Keratinocyte (primary cell): Measurements from ENCODE around the gene CPEB3. TPM values are rescaled to one million over a fixed set of nuclear protein-coding genes. Genes with fewer than 3 reads are reported as not detected.

Experiments used
- DNase-seq: peaks from one replicate; pipeline ENCODE4 v3.0.0-alpha.2; 2011; ENCODE audit warnings: low read depth, missing footprints, low spot score
- FAIRE-seq: peaks from 2 replicates; lab custom pipeline; 2011; peaks lifted over from hg19 to GRCh38; lab: Jason Lieb, UNC
- H2AFZ ChIP-seq: 2 replicates; pipeline ENCODE4 v1.6.0; 2012; ENCODE audit warnings: low read length, control low read depth, inconsistent platforms; ENCODE audit not compliant: control insufficient read depth
- H3K27ac ChIP-seq: 2 replicates; pipeline ENCODE4 v1.5.1; 2011; ENCODE audit warnings: low read length; ENCODE audit not compliant: control insufficient read depth, insufficient read depth
- H3K27me3 ChIP-seq: 3 replicates; pipeline ENCODE4 v1.6.0; 2011; ENCODE audit warnings: low read length; ENCODE audit not compliant: control insufficient read depth, insufficient read depth; ENCODE audit errors: extremely low read depth
- H3K36me3 ChIP-seq, 2 experiments: 2 replicates in 1 of 2; 3 replicates in 1 of 2; pipeline ENCODE4 v1.5.1; 2011; ENCODE audit warnings: low read length in 2 of 2, mild to moderate bottlenecking in 1 of 2; ENCODE audit not compliant: control insufficient read depth in 2 of 2, insufficient read depth in 2 of 2; ENCODE audit errors: extremely low read depth in 1 of 2
- H3K4me1 ChIP-seq: 3 replicates; pipeline ENCODE4 v1.5.1; 2011; ENCODE audit warnings: low read length; ENCODE audit not compliant: control insufficient read depth, insufficient read depth; ENCODE audit errors: extremely low read depth
- H3K4me2 ChIP-seq: 3 replicates; pipeline ENCODE4 v1.6.0; 2011; ENCODE audit warnings: low read depth, low read length; ENCODE audit not compliant: control insufficient read depth, insufficient read depth; ENCODE audit errors: extremely low read depth
- H3K4me3 ChIP-seq, 3 experiments: fragments of 200-600 bp in 1 of 3; sonication (generic) in 1 of 3; 2 replicates in 2 of 3; 3 replicates in 1 of 3; pipeline ENCODE4 v1.5.1; 2011 to 2016; ENCODE audit warnings: low read length in 3 of 3, mild to moderate bottlenecking in 3 of 3, control low read depth in 2 of 3, inconsistent platforms in 1 of 3, low read depth in 1 of 3, mixed read lengths in 1 of 3, mixed run types in 1 of 3, moderate library complexity in 1 of 3; ENCODE audit not compliant: control insufficient read depth in 2 of 3, insufficient read depth in 2 of 3; ENCODE audit errors: extremely low read depth in 1 of 3
- H3K79me2 ChIP-seq: 2 replicates; pipeline ENCODE4 v1.6.0; 2012; ENCODE audit warnings: low read length; ENCODE audit not compliant: control insufficient read depth, insufficient read depth
- H3K9ac ChIP-seq: 3 replicates; pipeline ENCODE4 v1.6.0; 2011; ENCODE audit warnings: low read length; ENCODE audit not compliant: control insufficient read depth, insufficient read depth; ENCODE audit errors: extremely low read depth
- H3K9me1 ChIP-seq: 3 replicates; pipeline ENCODE4 v1.6.0; 2011; ENCODE audit warnings: low read length; ENCODE audit not compliant: control insufficient read depth, insufficient read depth; ENCODE audit errors: extremely low read depth
- H3K9me3 ChIP-seq: 2 replicates; pipeline ENCODE4 v1.5.1; 2012; ENCODE audit warnings: low read depth, low read length; ENCODE audit not compliant: control insufficient read depth
- H4K20me1 ChIP-seq: 3 replicates; pipeline ENCODE4 v1.6.0; 2011; ENCODE audit warnings: low read length; ENCODE audit not compliant: control insufficient read depth, insufficient read depth; ENCODE audit errors: extremely low read depth
- EZH2 ChIP-seq: IDR thresholded peaks from one replicate; pipeline ENCODE4 v1.6.1; 2012; ENCODE audit warnings: inconsistent platforms, mild to moderate bottlenecking, low read length, moderate library complexity
- dilution Hi-C: fragments of 300-500 bp; cut with MboI; formaldehyde crosslinking; loops from one replicate; pipeline ENCODE4 v1.7.0; 2020; ENCODE audit warnings: low sequenced_read_pairs; ENCODE audit not compliant: extremely low pct_ligation_motif_present
- polyA plus RNA-seq, 5 experiments: library from polyadenylated mRNA; depleted of rRNA in 3 of 5; stranded (reverse) in 3 of 5; stranded (forward) in 1 of 5; unstranded in 1 of 5; fragments of >200 nt; gene quantifications; 1 replicate in 1 of 5; 2 replicates in 3 of 5; 3 replicates in 1 of 5; pipeline versions ENCODE4 v1.2.1 to v1.2.3, GENCODE V29; 2011 to 2012; ENCODE audit warnings: missing spikeins in 2 of 5, low read depth in 1 of 5, low replicate concordance in 1 of 5
- TF ChIP-seq, protein P1 (sequence below), 3 experiments: IDR thresholded peaks in 1 of 3; conservative IDR thresholded peaks in 1 of 3; optimal IDR thresholded peaks in 1 of 3; 2 replicates in 2 of 3; 3 replicates in 1 of 3; pipeline versions ENCODE3 to v1.5.1; 2011; ENCODE audit warnings: low read length in 3 of 3, mild to moderate bottlenecking in 3 of 3, moderate library complexity in 2 of 3, control low read depth in 1 of 3, inconsistent platforms in 1 of 3; ENCODE audit not compliant: insufficient read depth in 2 of 3; ENCODE audit errors: extremely low read depth in 1 of 3

CPEB3 gene
- polyA plus RNA-seq, 1 donor (not counting 4 experiments of a cell fraction or from before 2014, with no cell fraction given) = 0.47 TPM

DNA sequence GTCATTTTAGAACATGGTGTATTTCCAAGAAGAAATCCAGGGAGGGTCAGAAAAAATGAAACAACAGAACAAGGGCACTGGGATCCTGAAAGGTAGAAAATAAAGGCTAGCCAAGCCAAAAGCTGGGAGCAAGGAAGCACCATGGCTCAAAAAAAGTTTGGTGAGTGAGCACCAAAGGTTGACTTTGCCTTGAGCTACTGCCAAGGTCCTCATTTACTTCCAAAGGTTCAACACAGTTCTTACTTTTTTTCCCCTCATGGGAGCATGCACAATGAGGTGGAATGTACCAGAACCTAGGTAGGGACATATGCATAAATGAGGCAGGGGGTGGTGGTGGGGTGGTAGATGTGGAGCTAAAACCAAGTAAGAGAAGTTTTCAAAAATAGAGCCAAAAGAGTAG lies 182.8 kb downstream of the CPEB3 start:
- FAIRE-seq (no peak), DNase-seq (no peak)
- no peaks in the 10 kb centered on the region for H3K9me3 ChIP-seq
- dilution Hi-C loops = no loop called here
- TF ChIP-seq, protein P1, sequence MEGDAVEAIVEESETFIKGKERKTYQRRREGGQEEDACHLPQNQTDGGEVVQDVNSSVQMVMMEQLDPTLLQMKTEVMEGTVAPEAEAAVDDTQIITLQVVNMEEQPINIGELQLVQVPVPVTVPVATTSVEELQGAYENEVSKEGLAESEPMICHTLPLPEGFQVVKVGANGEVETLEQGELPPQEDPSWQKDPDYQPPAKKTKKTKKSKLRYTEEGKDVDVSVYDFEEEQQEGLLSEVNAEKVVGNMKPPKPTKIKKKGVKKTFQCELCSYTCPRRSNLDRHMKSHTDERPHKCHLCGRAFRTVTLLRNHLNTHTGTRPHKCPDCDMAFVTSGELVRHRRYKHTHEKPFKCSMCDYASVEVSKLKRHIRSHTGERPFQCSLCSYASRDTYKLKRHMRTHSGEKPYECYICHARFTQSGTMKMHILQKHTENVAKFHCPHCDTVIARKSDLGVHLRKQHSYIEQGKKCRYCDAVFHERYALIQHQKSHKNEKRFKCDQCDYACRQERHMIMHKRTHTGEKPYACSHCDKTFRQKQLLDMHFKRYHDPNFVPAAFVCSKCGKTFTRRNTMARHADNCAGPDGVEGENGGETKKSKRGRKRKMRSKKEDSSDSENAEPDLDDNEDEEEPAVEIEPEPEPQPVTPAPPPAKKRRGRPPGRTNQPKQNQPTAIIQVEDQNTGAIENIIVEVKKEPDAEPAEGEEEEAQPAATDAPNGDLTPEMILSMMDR (optimal IDR thresholded peaks at IDR 0.05 in 1 of 3, IDR thresholded peaks at IDR 0.05 in 1 of 3, conservative IDR thresholded peaks at IDR 0.05 in 1 of 3; ENCODE audit: extremely low read depth in 1 of 3, insufficient read depth in 2 of 3, low read length in 3 of 3) = no peak
- TF ChIP-seq EZH2 = no peak
- H4K20me1 ChIP-seq = no peaks in the 10 kb centered on the region
- no peaks in the 10 kb centered on the region for H3K27me3 ChIP-seq
- H3K9ac ChIP-seq = no peak overlapping the region
- no peak overlapping the region for H3K4me3 ChIP-seq
- no peak overlapping the region for H2AFZ ChIP-seq
- H3K9me1 ChIP-seq = no peaks in the 10 kb centered on the region
- H3K4me2 ChIP-seq = no peak overlapping the region
- no peaks in the 10 kb centered on the region for H3K36me3 ChIP-seq
- no peak overlapping the region for H3K27ac ChIP-seq
- H3K4me1 ChIP-seq = no peaks in the 10 kb centered on the region
- no peaks in the 10 kb centered on the region for H3K79me2 ChIP-seq

- Histone ChIP-seq H3K4me1 (peaks cover 12% of the 10 kb centered on the region), H2AFZ (no peak overlapping the region), H3K79me2 (no peaks in the 10 kb centered on the region), H3K27me3 (no peaks in the 10 kb centered on the region), H3K4me3 (no peak overlapping the region), H3K36me3 (no peaks in the 10 kb centered on the region), H3K9ac (no peak overlapping the region), H4K20me1 (no peaks in the 10 kb centered on the region), H3K9me1 (no peaks in the 10 kb centered on the region), H3K27ac (no peak overlapping the region), H3K4me2 (no peak overlapping the region), H3K9me3 (no peaks in the 10 kb centered on the region)
- no peak for TF ChIP-seq EZH2
- TF ChIP-seq, protein P1 (optimal IDR thresholded peaks at IDR 0.05 in 1 of 3, IDR thresholded peaks at IDR 0.05 in 1 of 3, conservative IDR thresholded peaks at IDR 0.05 in 1 of 3; ENCODE audit: extremely low read depth in 1 of 3, insufficient read depth in 2 of 3, low read length in 3 of 3) = no peak
- FAIRE-seq (no peak), DNase-seq (no peak)
- dilution Hi-C loops = no loop called here
Observed at GRCh38 chr10:92103376-92104090, 187.3 kb downstream of the CPEB3 start.
